HPDE6-E6E7 (cell line): Measurements from ENCODE around the gene NEGR1.

Source experiments
- DNase-seq: peaks from one replicate; pipeline ENCODE4 v3.0.0; 2011; ENCODE audit warnings: missing footprints; ENCODE audit errors: extremely low spot score

The NEGR1 gene

GRCh38 chr1:72235062-72235461, 47.3 kb downstream of the NEGR1 start:
- no peak for DNase-seq

- peak; percentile 0 for DNase-seq
These were observed 51.6 kb downstream of the NEGR1 start for GRCh38 chr1:72230746-72231145.

- no peak for DNase-seq
These were observed 52.4 kb downstream of the NEGR1 start for GRCh38 chr1:72229893-72230292.

- no peak for DNase-seq
These were observed 54.7 kb downstream of the NEGR1 start for GRCh38 chr1:72227667-72228066.

GRCh38 chr1:72224506-72224905, 57.8 kb downstream of the NEGR1 start:
- DNase-seq, result no peak

- DNase-seq, result no peak
These were observed 60.5 kb downstream of the NEGR1 start for GRCh38 chr1:72221811-72222210.

- no peak for DNase-seq
These were observed 64.1 kb downstream of the NEGR1 start for GRCh38 chr1:72218141-72218739.

GRCh38 chr1:72207059-72207458, 75.3 kb downstream of the NEGR1 start:
- no peak for DNase-seq

GRCh38 chr1:72202761-72203160, 79.6 kb downstream of the NEGR1 start:
- DNase-seq, result no peak

- no peak for DNase-seq
These were observed 84.6 kb downstream of the NEGR1 start for GRCh38 chr1:72197786-72198185.

- peak; percentile 3 for DNase-seq
These were observed 95.5 kb downstream of the NEGR1 start for GRCh38 chr1:72186733-72187307.

- DNase-seq, result no peak
These were observed 98.1 kb downstream of the NEGR1 start for GRCh38 chr1:72184099-72184701.

- DNase-seq, result no peak
These were observed 99.5 kb downstream of the NEGR1 start for GRCh38 chr1:72182859-72183258.

- no peak for DNase-seq
These were observed 104.1 kb downstream of the NEGR1 start for GRCh38 chr1:72178266-72178665.

GRCh38 chr1:72177711-72178110, 104.6 kb downstream of the NEGR1 start:
- DNase-seq, result no peak

- DNase-seq, result no peak
These were observed 112.1 kb downstream of the NEGR1 start for GRCh38 chr1:72170246-72170645.

- no peak for DNase-seq
These were observed 115.9 kb downstream of the NEGR1 start for GRCh38 chr1:72166426-72166825.

- DNase-seq, result no peak
These were observed 131.8 kb downstream of the NEGR1 start for GRCh38 chr1:72150508-72150907.

GRCh38 chr1:72141875-72142274, 140.5 kb downstream of the NEGR1 start:
- DNase-seq, result no peak

- DNase-seq, result no peak
These were observed 142.1 kb downstream of the NEGR1 start for GRCh38 chr1:72140222-72140621.

- DNase-seq, result no peak
These were observed 144.7 kb downstream of the NEGR1 start for GRCh38 chr1:72137656-72138055.

GRCh38 chr1:72129869-72130268, 152.5 kb downstream of the NEGR1 start:
- DNase-seq, result no peak

- no peak for DNase-seq
These were observed 160.0 kb downstream of the NEGR1 start for GRCh38 chr1:72122099-72122880.
